Left cardiac atrium (tissue), 4 donors: ENCODE measurements around the gene TTC16. TPM values are rescaled to one million over a fixed set of nuclear protein-coding genes. Genes with fewer than 3 reads are reported as not detected.
"Not testable (repeated sequence)": the region's sequence is repeated elsewhere in the genome, so short reads cannot be mapped to it uniquely, and the experiment has no call there.

ENCODE experiments used
- ATAC-seq, 2 donors: fragments of 200-7000 bp; cut with Tn5 transposase; one replicate each; pipeline ENCODE4 v1.9.1; 2020; ENCODE audit warnings: mild to moderate bottlenecking in 2 of 2, moderate library complexity in 2 of 2
- DNase-seq: peaks from one replicate; pipeline ENCODE4 v3.0.0-alpha.2; 2020
- intact Hi-C, 2 donors: fragments of 100-400 bp; cut with DNase I; formaldehyde crosslinking; loops; one replicate each; pipeline versions ENCODE4 v1.14.1 to v1.15.1; 2022 to 2023
- total RNA-seq, 2 donors: library from RNA; stranded (reverse); fragmentation: NEBNext Ultra II Directional; extraction: Animal tissue kit (Norgen Biotek cat#: 25700); gene quantifications; one replicate each; pipeline ENCODE4 v1.2.1, GENCODE V29; 2021
- donor health status: DM: no; HTN: yes; CAD: no.
- donor health status: DM: no; HTN: yes; CAD: no; lungs with severe emphysema.
- donor health status: DM: yes; HTN: yes; CAD: no.
- donor health status: Dilated cardiomyopathy.

The TTC16 gene
- total RNA-seq, 2 donors from 2014 or later: 0.05 to 0.09 TPM

- intact Hi-C loops: no loop called here
- DNase-seq (no peak), ATAC-seq (peak; percentile 40 to 46)
Measured at GRCh38 chr9:127755061-127756060, 39.5 kb downstream of the TTC16 start.

- intact Hi-C loops: no loop called here
- ATAC-seq (no peak), DNase-seq (no peak)
Measured at GRCh38 chr9:127756233-127756632, 40.4 kb downstream of the TTC16 start.

- ATAC-seq, intact Hi-C loops, DNase-seq: not testable (repeated sequence)
Measured at GRCh38 chr9:127756776-127757175, 40.9 kb downstream of the TTC16 start.

GRCh38 chr9:127758843-127759242, 43.0 kb downstream of the TTC16 start:
- intact Hi-C loops: no loop called here
- DNase-seq: no peak

GRCh38 chr9:127761061-127761460, 45.2 kb downstream of the TTC16 start:
- ATAC-seq: no peak
- DNase-seq: no peak
- intact Hi-C loops: no loop called here

More at GRCh38 chr9:127758843-127759242, 43.0 kb downstream of the TTC16 start:
- ATAC-seq: no peak

GRCh38 chr9:127761491-127761956, 45.6 kb downstream of the TTC16 start:
- ATAC-seq (peak in 1 of 2 donors; percentile 16), DNase-seq (no peak)
- intact Hi-C loops: no loop called here

- ATAC-seq: peak; percentile 72 to 78
- intact Hi-C loops: no loop called here
- DNase-seq: peak; percentile 84
Measured at GRCh38 chr9:127762111-127762676, 46.3 kb downstream of the TTC16 start.

GRCh38 chr9:127763918-127764384, 48.1 kb downstream of the TTC16 start:
- intact Hi-C loops: no loop called here
- DNase-seq (peak; percentile 80), ATAC-seq (peak; percentile 65 to 71)

GRCh38 chr9:127765418-127765817, 49.5 kb downstream of the TTC16 start:
- DNase-seq (no peak), ATAC-seq (no peak)
- intact Hi-C loops: no loop called here

GRCh38 chr9:127767410-127767809, 51.5 kb downstream of the TTC16 start:
- no peak for DNase-seq
- no peak for ATAC-seq
- intact Hi-C loops: no loop called here

GRCh38 chr9:127767909-127768331, 52.0 kb downstream of the TTC16 start:
- no peak for DNase-seq
- no peak for ATAC-seq
- intact Hi-C loops: no loop called here

GRCh38 chr9:127768698-127769097, 52.8 kb downstream of the TTC16 start:
- intact Hi-C loops: no loop called here
- ATAC-seq (no peak), DNase-seq (no peak)

- intact Hi-C loops: no loop called here
- DNase-seq (no peak), ATAC-seq (no peak)
Measured at GRCh38 chr9:127769101-127769500, 53.2 kb downstream of the TTC16 start.

GRCh38 chr9:127769929-127770582, 54.2 kb downstream of the TTC16 start:
- DNase-seq: no peak
- intact Hi-C loops: no loop called here
- ATAC-seq: no peak

- intact Hi-C loops: no loop called here
- no peak for DNase-seq
- no peak for ATAC-seq
Measured at GRCh38 chr9:127770583-127770904, 54.7 kb downstream of the TTC16 start.

GRCh38 chr9:127770905-127771569, 55.2 kb downstream of the TTC16 start:
- DNase-seq (peak; percentile 99), ATAC-seq (peak; percentile 98)
- intact Hi-C loops: no loop called here

- ATAC-seq: no peak
- no peak for DNase-seq
- intact Hi-C loops: no loop called here
Measured at GRCh38 chr9:127771570-127772189, 55.8 kb downstream of the TTC16 start.

GRCh38 chr9:127772603-127773002, 56.7 kb downstream of the TTC16 start:
- ATAC-seq (no peak), DNase-seq (no peak)
- intact Hi-C loops: no loop called here

GRCh38 chr9:127773272-127773671, 57.4 kb downstream of the TTC16 start:
- ATAC-seq (no peak), DNase-seq (no peak)
- intact Hi-C loops: no loop called here
